22Rv1 (cell line): ENCODE measurements around the gene ACTRT2.

ENCODE experiments used
- ZFX ChIP-seq: fragments of 450-650 bp; IDR thresholded peaks from 2 replicates; pipeline ENCODE4 v1.6.1; 2017; ENCODE audit warnings: antibody characterized with exemption, borderline replicate concordance
- TF ChIP-seq, protein P1 (sequence below): fragments of 450-650 bp; IDR thresholded peaks from 2 replicates; pipeline ENCODE4 v1.5.1; 2017; ENCODE audit warnings: mild to moderate bottlenecking

DNA sequence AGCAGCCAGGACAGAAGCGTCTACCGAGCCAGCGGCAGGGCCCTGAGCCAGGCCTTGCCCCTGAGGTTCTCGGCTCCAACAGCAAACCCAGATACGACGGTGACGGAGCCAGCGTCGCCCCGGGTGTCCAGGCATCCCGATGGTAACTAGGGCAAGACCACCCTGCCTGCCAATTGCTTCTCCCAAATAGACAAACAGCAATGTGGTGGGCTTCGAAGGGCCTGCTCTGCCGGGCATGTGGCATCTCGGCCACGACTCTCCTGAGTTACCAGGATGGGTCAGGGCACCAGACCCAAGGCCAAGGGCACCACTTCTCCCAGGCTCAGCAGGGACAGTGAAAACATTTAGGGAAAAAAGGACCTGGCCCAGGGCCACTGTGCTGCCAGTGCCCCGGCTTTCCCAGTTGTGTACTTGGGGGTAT lies 3.2 kb upstream of the ACTRT2 start:
- TF ChIP-seq, protein P1, sequence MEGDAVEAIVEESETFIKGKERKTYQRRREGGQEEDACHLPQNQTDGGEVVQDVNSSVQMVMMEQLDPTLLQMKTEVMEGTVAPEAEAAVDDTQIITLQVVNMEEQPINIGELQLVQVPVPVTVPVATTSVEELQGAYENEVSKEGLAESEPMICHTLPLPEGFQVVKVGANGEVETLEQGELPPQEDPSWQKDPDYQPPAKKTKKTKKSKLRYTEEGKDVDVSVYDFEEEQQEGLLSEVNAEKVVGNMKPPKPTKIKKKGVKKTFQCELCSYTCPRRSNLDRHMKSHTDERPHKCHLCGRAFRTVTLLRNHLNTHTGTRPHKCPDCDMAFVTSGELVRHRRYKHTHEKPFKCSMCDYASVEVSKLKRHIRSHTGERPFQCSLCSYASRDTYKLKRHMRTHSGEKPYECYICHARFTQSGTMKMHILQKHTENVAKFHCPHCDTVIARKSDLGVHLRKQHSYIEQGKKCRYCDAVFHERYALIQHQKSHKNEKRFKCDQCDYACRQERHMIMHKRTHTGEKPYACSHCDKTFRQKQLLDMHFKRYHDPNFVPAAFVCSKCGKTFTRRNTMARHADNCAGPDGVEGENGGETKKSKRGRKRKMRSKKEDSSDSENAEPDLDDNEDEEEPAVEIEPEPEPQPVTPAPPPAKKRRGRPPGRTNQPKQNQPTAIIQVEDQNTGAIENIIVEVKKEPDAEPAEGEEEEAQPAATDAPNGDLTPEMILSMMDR, result no peak
- no peak for TF ChIP-seq ZFX
